Nephron progenitor cell (in vitro differentiated cells): Measurements from ENCODE around the gene PLIN1.

Experiments used
- DNase-seq: peaks from one replicate; pipeline ENCODE4 v3.0.0; 2021
- H3K27ac Mint-ChIP-seq: 2 replicates; pipeline ENCODE4 v1.8.0; 2021; ENCODE audit warnings: mild to moderate bottlenecking, moderate library complexity, mixed read lengths
- H3K27me3 Mint-ChIP-seq: 2 replicates; pipeline ENCODE4 v1.8.0; 2021; ENCODE audit warnings: mild to moderate bottlenecking, low read depth, mixed read lengths; ENCODE audit not compliant: poor library complexity
- H3K36me3 Mint-ChIP-seq: 2 replicates; pipeline ENCODE4 v1.8.0; 2021; ENCODE audit warnings: low read depth, mixed read lengths
- H3K4me1 Mint-ChIP-seq: 2 replicates; pipeline ENCODE4 v1.8.0; 2021; ENCODE audit warnings: mixed read lengths
- H3K4me3 Mint-ChIP-seq: 2 replicates; pipeline ENCODE4 v1.8.0; 2021; ENCODE audit warnings: mild to moderate bottlenecking, moderate library complexity, mixed read lengths
- H3K9me3 Mint-ChIP-seq: 2 replicates; pipeline ENCODE4 v1.8.0; 2021; ENCODE audit warnings: mild to moderate bottlenecking, moderate library complexity, mixed read lengths
- TF ChIP-seq, protein P1 (sequence below): fragments of 200-600 bp; sonication (generic); IDR thresholded peaks from 2 replicates; pipeline ENCODE4 v1.5.0; 2021; ENCODE audit warnings: antibody characterized with exemption

The PLIN1 gene

DNA sequence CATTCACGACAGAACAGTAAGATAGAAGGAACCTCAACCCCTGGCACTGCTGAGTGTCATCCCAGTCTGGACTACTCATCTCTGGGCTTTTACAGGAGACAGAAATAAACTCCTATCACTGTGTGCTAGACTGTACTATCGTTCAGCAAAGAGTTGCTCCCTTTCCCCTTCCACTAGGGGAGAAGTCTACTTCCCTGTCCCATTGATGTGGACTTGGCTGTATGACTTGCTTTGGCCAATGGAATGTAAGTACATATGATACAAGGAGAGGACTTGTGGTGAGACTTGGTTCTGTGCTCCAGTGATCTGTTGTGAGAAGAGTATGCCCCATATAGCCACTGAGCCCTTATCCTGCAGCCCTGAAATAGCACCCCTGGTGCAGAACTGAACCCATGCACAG, 18.6 kb downstream of the PLIN1 start:
- TF ChIP-seq, protein P1, sequence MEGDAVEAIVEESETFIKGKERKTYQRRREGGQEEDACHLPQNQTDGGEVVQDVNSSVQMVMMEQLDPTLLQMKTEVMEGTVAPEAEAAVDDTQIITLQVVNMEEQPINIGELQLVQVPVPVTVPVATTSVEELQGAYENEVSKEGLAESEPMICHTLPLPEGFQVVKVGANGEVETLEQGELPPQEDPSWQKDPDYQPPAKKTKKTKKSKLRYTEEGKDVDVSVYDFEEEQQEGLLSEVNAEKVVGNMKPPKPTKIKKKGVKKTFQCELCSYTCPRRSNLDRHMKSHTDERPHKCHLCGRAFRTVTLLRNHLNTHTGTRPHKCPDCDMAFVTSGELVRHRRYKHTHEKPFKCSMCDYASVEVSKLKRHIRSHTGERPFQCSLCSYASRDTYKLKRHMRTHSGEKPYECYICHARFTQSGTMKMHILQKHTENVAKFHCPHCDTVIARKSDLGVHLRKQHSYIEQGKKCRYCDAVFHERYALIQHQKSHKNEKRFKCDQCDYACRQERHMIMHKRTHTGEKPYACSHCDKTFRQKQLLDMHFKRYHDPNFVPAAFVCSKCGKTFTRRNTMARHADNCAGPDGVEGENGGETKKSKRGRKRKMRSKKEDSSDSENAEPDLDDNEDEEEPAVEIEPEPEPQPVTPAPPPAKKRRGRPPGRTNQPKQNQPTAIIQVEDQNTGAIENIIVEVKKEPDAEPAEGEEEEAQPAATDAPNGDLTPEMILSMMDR, result no peak
- Mint-ChIP-seq H3K4me3 (no peak overlapping the region), H3K4me1 (peaks cover 19% of the 10 kb centered on the region), H3K27ac (no peak overlapping the region), H3K9me3 (peaks cover 7% of the 10 kb centered on the region), H3K27me3 (peaks cover 58% of the 10 kb centered on the region), H3K36me3 (no peaks in the 10 kb centered on the region)
- no peak for DNase-seq

DNA sequence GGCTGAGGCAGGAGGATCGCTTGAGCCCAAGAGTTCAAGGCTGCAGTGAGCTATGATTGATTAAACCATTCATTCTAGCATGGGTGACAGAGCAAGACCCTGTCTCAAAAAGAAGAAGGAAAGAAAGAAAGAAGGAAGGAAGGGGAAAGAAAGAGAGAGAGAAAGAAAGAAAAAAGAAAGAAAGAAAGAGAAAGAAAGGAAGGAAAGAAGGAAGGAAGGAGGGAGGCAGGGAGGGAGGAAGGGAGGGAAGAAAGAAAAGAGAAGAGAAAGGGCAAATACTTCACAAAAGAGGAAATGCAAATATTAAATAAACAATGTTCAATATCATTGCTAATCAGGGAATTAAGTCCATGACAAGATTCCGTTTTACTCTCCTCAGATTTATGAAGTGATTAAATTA, 19.9 kb downstream of the PLIN1 start:
- peaks cover 18% of the 10 kb centered on the region for H3K4me1 Mint-ChIP-seq
- H3K4me3 Mint-ChIP-seq, result no peak overlapping the region
- peaks cover 7% of the 10 kb centered on the region for H3K9me3 Mint-ChIP-seq
- H3K36me3 Mint-ChIP-seq, result no peaks in the 10 kb centered on the region
- H3K27ac Mint-ChIP-seq, result no peak overlapping the region
- no peak for DNase-seq
- TF ChIP-seq, protein P1, result no peak
- H3K27me3 Mint-ChIP-seq, result peaks cover 59% of the 10 kb centered on the region

DNA sequence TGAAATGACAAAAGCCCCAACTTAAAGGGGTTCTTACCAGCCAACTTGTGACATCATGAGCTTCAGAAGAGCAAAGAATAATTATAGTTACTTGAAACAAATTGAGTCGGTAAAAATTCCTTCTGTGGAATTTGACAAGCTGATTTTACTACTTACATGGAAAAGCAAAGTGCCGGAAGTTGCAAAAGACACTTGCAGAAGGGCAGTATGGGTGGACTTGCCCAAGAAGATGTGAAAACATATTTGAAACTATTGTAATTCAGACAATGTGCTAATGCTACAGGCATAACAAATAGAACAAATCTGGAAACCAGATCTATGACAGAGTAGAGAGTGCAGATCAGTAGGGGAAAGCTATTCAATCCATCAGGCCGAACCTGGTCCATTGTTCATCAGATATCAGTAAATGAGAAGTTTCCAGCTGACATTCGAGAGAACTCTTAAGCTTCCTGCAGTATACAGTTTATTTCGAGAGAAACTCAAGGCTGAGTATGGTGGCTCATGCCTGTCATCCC, 21.4 kb downstream of the PLIN1 start:
- TF ChIP-seq, protein P1, result no peak
- H3K4me1 Mint-ChIP-seq, result peaks cover 24% of the 10 kb centered on the region
- no peak for DNase-seq
- H3K36me3 Mint-ChIP-seq, result no peaks in the 10 kb centered on the region
- H3K4me3 Mint-ChIP-seq, result no peak overlapping the region
- H3K9me3 Mint-ChIP-seq, result peaks cover 7% of the 10 kb centered on the region
- H3K27me3 Mint-ChIP-seq, result peaks cover 61% of the 10 kb centered on the region
- no peak overlapping the region for H3K27ac Mint-ChIP-seq

DNA sequence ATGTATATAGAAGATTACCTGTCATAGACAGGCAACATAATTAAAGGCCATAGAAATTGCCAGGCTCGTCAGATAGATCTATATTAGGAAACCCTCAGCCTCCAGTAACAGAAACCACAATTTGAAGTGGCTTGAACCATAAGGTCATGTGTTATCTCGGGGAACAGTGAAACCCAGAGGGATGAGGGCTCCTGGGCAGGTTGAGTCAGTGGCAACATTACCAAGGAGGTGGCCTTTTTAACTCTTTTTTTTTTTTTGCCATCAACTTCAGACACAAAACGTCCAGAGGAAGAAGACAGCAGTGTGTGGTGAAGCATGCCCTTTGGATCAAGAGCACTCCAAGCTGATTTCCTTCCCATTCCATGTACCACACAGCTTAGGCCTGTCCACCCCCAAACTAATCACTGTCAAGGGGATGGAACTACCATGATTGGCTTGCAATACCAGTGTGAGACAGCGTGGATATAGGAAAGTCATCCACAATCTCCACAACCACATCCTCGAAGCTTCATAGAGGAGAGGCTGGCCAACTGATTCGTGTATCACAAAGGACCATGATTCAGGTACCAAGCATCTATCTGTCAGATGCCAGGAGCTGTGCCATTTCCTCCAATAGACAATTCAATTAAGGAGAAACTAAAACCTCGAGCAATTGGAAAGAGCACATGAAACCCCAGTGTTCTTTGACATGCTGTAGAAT, 22.9 kb downstream of the PLIN1 start:
- Mint-ChIP-seq H3K36me3 (peaks cover 12% of the 10 kb centered on the region), H3K9me3 (peaks cover 7% of the 10 kb centered on the region), H3K27ac (peak overlapping the region; percentile 69), H3K4me1 (peaks cover 22% of the 10 kb centered on the region), H3K27me3 (peaks cover 54% of the 10 kb centered on the region), H3K4me3 (peak overlapping the region; percentile 91)
- TF ChIP-seq, protein P1, result no peak
- DNase-seq, result no peak

DNA sequence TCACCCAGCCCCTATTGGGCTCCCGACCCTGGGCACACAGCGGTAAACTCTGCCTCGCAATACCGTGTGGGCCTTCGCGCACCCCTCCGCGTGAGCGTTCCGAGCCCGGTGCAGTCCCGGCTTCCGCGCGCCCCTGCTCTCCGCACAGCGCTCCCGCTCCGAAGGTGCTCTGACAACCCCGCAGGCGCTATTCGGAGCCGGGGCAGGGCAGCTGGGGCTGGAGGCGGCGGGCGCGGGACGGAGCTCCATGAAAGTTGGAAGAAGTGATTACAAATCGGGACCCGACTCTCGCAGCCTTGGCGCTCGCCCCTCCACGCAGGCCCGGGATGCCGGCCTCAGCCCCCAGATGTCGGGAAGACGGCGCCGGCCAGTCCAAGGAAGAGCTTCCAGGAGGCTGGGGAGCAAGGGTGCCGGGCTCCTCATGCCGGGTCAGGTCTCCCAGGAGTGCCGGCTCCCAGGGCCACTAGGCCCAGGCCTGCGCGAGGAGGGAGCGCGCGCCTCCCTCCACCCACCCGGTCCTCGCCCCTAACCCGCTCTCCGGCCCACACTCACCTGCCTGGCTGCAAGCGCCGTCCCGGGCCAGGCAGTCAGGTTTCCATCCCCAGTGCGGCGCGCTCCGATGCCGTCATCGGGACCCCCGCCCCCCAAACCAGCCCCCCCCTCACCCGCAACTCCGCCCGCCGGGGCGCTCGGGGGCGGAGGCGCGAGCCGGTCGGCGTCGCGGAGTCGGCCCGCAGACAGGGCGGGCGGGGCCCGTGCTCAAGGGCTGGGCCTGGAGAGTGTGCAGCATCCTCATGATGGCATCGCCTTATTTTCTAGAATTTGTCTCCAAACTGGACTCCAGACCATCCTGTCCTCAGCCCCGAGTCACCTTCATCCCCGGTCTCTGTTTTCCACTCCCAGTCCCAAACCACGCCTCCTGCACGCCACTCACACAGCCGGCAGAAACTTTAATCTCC, 24.0 kb downstream of the PLIN1 start, which contains the start of gene KIF7:
Gene KIF7, minus strand, starts transcription at position 621 of the 959 bp plus-strand sequence. CDS start 2,537 bp downstream, outside the sequence.
- Mint-ChIP-seq H3K4me1 (peaks cover 22% of the 10 kb centered on the region), H3K9me3 (peaks cover under 1% of the 10 kb centered on the region), H3K27me3 (peaks cover 43% of the 10 kb centered on the region), H3K36me3 (peaks cover 14% of the 10 kb centered on the region), H3K4me3 (peak within 1 kb of the TSS; percentile 91), H3K27ac (peak within 1 kb of the TSS; percentile 70)
- TF ChIP-seq, protein P1, result no peak
- DNase-seq, result peak; percentile 77
